SKM-1 treated with dmso at 0.1 percent for 144 hours (cell line): Measurements from ENCODE around the gene SIVA1.

Source experiments
- DNase-seq: peaks from one replicate; lab custom pipeline; 2025; ENCODE audit not compliant: unreplicated experiment; lab: John Stamatoyannopoulos, UW

SIVA1 gene

DNA sequence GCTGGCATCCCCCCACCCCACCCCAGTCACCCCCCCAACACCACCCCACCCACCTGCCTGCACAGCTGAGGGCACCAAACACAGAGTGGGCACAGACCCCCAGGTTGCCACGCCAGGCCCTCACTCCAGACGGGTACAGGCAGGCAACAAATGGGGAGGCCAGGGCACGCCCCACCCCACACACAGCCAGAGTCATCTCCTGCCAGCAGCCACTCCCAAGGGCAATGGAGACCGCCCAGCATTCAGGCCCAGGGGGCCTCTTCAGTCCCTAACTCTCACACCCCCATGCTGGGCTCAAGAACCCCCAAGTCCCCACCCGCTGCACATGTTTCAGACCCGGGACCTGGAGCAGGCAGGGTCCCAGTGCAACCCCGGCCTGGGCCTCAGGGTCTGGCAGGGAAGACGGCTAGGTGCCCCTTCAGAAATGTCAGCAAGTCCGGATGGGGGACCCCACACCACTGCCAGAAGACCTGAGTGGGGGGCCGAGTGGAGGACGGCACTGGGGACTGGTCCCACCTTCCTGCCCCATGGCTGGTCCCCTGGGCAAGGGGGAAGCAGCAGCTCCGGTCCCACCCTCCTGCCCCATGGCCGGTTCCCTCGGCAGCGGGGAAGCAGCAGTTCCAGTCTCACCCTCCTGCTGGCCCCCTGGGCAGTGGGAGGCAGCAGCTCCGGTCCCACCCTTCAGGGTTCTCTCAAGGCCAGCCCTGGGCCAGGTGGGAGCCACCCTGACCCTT is 30.7 kb downstream of the SIVA1 start:
- DNase-seq: no peak

DNA sequence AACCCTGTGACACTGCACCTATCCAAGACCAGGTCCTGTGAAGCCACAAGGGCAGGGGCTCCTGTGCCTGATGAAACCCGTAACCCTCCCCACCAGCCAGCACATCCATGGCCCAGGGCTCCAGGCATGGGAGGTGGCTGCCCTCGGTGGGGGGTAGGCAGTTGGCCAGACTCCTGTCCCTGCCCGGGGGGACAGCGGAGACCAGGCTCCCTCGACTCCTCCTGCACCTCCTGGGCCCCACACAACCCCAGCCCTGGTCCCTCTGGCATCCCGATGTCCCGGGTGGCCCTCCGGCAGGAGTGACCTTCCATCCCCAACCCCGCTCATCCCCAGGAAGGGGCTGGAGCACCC is 31.2 kb downstream of the SIVA1 start:
- DNase-seq: no peak

DNA sequence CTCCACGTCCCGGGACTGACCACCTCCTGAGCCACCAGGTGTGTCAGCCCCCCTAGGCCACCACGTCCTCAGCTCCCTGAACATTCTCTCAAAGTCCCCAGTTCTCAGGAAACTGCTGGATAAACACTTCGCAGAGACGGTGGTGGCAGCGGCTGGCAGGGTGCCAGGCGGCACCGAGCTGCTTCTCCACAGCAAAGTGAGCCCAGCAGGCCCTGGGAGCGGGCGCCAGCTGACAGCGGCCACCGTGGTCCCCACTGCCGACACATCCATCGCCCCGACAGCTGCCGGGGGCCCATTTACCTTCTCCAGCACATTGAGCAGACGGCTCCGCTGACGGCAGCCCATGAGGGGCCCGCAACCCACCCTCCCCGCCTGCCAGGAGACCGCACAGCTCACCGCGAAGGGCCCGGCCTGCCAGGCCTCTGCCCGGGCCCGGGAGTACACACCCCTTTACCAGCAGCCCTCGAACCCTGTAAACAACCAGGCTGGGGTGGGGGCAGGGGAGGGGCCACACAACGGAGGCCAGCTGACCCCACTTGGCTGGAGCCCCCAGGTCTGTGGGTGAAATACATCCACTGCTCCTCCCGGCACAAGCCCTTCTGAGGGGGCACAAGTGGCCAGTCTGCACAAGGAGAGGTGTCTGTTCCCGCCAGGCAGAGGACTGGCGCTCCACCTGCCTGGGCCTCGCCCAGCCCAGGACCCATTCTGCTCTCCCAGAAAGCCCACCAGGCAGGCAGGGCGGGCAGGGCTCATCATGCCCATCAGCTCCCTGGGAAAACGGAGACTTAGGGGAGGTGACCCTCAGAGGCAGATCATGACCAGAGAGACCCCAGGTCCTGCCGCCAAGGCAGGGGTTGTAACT is 32.1 kb downstream of the SIVA1 start:
- DNase-seq: no peak

DNA sequence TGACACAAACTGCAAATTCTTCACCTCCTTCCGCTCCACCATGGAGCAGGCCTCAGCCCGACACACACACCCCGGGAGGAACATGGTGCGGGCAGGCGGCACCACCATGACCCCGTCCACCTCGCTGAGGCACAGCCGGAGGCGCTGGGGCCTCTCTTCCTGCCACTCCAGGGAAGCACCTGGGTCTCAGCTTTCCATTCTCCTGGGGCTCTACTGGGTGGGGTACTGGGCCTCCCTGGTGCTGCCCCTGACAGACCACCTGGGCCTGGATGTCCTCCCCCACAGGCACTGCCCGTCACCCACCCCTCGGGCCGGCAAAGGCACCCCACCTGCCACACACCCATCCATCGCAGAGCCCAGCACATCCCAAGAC is 32.7 kb downstream of the SIVA1 start:
- no peak for DNase-seq

DNA sequence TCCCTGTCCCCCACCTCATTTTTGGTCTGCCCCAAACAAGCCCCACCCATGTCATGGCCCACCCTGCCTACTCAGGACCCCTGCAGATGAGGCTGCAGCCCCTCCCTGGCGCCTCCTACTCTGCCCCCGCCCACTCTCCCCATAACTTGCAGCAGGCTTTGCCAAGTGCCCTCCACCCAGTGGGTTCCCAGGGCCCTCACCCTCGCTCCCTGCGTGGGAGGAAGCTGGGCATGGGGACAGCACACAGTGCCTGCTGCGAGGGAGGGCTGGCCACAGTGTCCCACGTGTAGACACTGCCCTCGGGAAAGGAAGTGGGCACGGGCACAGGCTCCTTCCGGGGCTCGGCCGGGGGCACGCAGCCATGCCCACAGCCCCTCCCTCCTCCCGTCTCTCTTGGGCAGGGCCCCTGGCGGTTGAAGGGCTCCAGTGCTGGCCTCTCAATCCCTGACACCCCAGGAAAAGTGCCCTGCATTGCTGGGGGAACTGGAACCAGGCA is 33.2 kb downstream of the SIVA1 start:
- no peak for DNase-seq

DNA sequence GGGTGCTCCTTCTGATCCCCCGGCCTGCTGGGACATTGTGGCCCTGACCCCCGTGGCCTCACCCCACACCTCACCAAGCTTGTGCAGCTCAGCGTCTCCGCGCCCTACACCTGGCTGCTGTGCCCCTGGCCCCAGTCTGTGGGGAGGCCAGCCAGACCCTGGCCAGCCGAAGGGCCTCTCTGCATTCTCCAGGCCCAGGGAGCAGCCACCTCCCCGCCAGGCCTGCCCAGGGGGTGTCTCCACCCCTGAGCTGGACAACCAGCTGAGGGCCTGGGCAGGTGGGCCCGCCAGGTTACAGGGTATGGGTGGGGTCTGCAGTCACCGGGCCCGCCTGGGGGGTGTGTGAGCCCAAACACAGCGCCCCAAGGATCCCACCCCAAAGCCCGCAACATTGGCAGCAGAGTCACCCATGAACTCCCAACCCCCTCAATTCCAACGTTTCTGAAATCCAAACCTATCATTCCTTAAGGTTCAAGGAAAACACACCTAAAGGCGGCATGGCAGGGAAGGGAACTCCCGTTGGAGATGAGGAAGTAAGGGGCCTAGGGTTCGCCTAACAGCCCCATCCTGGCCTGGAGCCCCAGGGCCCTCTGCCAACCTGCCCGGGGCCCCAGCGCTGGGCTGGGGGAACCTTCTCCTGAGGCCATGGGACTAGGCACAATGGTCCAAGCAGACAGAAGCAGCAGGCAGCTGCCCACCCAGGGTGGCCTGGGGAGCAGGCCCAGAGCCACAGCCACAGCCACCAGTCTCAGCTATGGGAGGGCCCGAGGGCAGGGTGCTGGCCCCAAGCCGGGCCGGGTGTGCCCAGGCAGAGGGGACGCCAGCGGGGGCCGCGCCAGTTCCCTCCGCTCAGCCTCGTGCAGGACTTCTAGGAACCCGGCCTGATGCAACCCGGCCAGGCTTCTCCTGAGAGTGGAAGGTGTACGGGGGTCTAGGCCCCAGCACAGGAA is 34.1 kb downstream of the SIVA1 start:
- no peak for DNase-seq

DNA sequence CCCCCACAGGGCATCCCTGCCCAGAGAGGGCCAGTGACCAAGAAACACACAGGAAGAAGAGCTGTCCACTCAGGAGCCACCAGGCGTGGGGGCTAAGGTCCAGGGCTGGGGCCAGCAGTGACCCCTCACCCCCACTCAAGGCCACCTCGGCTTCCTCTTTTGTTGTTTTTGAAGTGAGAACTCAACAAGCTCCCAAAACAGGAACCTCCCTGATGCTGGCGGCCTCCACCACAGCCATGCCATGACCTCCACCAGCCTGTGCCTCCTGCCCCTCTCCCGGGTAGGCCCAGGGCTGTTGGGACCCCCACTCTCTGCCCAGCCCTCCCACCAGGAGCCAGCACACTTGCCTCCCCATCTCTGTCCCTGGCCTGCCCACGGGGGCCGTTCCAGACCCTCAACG is 34.8 kb downstream of the SIVA1 start:
- no peak for DNase-seq

DNA sequence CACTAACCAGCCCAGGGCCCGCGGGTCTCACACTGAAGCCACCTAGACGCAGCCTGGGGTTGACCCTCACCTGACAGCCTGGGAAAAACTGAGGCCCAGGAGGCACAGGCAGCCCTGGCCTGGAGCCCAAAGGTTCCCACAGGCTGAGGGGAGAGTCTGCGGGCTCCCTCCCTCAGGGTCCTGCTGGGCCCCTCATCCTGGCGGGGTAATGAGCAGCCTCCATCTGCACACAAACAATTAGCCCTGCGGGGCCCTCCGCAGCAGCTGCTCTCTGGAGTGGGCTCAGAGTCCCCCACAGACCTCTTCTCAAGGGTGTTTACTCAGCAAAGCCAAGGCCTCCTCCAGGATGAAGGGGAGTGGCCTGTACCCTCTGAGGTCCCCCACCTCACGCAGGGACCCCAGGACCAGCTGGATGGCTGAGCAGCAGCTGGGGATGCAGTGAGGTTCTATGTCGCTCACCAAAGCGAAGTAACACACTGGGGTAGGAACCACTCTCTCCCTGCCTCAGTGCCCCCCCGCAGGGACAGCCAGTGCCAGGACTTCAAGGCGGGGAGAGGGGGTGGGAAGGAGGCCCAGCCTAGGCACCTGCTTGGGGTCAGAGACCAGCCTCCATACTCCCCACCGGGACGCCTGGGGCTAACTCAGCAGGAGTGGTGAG is 35.3 kb downstream of the SIVA1 start:
- DNase-seq: no peak

DNA sequence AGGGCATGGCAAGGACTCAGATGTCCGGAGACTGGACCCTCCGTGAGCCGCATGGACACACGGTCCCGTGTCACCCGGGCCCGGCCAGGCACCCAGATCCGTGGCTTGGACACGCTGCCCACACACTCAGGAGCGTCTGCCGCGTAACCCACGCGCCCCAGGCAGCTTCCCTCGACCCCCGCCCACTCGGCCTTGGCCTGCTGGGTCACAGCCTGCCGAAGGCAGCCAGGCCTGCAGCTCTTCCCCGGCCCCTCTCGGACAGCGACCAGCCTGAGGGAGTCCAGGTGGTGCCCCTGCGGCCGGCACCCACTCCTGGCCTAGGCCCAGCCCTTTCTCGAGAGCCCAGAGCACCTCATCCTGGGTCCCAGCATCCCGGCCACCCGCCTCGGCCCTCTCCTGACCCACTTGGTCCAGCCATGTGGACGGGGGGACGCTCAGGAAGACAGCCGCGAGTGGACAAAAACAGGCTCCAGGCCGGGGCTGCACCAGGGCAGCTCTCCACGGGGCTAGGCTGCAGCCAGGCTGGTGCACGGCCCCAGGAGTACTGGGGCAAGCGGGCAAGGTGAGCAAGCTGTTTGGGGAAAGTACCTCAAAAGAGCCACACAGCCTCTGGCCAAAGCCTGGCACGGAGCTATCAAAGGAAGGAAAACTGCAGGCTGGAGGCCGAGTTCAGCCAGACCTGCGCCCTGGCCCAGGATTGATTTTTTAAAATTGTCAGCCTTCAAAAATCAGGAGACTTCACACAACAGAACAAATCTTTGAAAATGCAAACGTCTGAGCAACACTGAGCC is 36.1 kb downstream of the SIVA1 start:
- DNase-seq: no peak

DNA sequence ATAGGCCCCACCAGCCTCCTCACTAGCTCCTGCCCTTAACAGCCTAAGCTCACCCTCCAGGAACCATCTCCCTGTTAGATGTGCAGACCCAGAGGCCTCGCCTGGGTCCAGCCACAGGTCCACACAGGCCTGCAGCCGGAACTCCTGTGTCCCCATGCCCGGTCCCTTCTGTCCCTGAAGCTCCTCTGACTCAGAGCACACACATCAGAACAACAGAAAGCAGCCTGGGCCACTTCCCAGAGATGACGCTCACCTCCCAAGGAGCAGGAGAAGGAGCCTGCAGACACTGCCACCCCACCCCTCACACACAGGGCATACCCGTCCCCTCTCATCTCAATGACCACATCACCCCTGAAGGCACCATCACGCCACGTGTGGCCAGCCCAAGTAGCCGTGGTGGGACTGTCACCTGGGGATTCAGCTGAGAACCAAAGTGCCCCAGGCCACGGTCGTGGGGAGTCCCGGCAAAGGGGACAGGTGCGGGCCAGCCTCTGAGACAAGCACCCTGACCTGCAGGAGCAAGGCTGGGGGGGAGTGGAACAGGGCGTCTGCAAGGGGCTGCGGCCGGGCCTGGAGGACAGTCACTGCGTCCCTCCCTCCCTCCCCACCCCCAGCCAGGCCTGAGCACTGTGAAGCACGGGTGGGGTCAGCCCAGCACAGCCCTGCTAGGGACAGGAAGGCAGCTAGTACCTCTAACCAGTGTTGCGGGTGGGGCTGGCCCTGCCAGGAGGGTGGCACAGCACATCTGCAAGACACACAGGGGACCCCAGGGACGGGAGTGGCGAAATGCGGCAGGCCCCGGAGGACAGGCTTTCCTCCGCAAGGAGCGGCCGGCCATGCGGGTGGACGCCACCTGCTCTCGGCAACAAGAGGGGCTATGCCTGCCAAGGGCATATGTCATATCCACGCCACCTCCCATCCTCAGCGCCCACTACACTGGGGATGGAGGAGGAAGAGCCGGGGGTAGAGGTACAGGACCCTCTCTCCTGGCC is 37.1 kb downstream of the SIVA1 start:
- no peak for DNase-seq

DNA sequence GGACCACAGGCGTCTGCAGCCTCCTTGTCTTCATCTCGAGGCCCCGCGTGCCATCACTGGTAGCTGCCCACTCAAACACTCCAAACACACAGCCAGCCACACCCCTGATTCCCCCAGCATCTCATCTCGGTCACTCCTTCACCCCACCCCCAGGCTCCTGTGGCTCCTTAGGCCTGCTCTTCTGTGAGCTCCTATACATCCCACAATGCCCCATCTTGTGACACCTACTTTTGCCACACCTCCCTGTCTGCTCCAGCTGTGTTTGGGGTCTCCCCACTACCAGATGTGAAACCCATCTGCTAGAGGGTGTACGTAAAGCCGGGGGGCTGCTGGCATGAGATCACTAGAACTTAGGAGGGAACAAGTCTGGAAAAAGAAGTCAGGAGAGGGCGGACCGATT is 38.5 kb downstream of the SIVA1 start:
- no peak for DNase-seq

DNA sequence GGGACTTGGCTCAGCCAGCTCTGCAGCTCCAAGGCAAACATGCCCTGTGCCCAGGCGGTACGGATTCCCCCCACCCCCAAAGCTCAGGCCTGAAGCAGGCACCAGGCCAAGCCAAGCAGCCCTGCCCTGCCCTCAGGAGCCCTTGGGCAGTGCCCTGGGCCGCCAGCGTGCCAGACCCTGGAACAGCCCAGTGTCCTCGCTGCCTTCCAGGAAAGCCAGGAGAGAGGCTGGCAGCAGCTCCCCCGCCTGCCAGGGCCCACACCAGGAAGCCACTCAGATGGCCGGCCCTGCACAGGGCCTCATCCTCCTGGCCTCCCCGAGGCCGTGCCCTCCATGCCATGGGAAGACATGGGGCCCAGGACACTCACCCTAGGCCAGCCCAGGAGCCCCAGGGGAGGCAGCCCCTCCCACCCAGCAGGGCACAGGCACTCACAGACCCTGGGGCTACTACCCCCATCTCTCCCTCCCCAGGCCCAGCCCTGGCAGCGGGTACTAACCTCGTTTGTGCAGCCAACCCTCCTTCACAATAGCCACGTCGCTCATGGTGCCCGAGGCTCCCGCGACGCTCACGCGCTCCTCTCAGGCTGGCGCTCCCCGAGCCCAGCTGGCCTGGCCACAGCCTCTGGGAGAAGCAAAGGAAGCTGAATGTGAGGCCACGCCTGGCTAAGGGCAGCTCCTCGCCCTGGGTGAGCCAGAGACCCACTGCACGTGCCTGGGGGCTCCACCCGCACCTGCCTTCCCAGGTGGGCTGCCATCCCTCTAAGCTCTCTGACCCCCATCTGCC is 39.3 kb downstream of the SIVA1 start:
- no peak for DNase-seq

DNA sequence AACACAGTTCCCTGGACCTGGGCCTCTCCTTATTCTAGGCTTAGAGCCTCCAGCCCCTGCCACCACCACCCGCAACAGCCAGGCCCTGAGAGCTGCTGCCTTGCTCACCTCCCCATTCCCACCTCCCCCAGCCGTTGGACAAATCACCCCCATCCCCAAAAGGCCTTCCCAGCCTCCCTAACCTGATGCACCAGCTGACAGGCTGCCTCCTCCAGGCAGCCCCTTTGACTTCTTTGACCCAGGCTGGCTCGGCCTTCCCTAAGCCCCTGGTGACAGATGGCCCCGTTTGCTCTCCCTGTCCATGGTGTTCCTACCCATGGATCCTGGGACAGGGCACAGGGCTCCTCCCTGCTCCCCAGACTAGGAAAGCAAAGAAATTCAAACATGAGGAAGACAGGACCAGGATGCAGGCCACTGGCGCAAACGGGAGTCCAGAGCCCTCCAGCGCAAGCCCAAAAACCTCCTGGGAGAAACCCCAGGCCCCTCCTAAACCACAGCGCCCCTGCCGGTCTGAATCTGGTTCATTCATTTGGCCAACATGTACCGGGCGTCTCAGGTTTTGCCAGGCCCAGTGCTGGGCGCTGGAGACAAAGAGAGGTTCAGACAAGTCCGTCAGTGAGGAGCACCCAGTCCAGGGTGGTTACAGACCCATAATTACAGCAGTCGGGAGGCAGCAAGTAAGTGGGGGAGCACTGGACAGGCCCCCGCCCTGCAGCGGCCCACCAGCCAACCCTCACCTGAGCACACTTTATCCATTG is 40.2 kb downstream of the SIVA1 start:
- no peak for DNase-seq

DNA sequence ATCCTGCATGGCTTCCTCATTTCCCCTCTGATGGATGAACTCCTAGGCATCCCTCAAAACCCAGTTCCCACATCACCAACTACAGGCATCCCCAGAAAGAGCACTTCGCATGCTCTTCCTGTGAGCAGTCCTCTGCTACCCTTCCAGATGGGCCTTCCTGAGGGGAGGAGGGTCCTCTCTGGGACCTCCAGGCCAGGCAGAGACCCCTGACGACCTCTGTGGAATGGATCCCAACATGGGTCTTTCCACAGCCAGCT is 40.7 kb downstream of the SIVA1 start:
- DNase-seq: no peak

DNA sequence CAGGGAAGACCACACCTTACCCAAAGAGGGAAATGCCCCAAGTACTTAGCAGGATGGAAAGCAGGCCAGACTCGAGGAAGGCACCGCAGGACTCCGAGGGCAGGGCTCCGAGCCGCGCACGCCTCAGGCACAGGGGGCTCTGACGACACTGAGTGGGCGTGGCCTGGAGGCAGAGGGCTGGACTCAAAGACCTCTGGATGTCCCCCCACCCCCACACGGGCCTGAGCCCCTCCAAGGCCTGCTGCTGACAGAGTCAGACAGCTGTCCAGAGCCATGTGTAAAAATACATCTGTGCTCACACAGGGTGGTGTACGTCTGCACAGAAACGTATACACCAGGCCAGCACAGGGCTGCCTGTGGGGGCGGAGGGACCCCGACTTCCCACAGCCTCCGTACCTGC is 41.2 kb downstream of the SIVA1 start:
- no peak for DNase-seq

DNA sequence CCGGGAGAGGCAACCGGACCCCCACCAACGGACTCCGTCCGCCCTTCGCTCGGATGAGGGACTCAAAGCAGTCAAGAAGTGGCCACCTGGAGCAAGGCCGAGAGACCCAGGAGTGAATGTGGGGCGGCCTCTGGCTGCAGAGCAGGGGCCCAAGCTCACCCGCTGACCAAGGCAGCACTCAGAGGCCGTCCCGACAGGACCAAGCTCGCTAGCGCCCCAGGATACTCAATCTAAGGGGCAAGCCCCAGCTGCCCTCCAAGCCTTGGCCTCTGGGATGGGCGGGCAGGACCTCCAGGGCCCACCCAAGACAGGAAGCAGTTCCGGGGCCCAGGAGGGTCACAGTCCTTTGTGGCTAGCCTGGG is 41.7 kb downstream of the SIVA1 start:
- DNase-seq: no peak

DNA sequence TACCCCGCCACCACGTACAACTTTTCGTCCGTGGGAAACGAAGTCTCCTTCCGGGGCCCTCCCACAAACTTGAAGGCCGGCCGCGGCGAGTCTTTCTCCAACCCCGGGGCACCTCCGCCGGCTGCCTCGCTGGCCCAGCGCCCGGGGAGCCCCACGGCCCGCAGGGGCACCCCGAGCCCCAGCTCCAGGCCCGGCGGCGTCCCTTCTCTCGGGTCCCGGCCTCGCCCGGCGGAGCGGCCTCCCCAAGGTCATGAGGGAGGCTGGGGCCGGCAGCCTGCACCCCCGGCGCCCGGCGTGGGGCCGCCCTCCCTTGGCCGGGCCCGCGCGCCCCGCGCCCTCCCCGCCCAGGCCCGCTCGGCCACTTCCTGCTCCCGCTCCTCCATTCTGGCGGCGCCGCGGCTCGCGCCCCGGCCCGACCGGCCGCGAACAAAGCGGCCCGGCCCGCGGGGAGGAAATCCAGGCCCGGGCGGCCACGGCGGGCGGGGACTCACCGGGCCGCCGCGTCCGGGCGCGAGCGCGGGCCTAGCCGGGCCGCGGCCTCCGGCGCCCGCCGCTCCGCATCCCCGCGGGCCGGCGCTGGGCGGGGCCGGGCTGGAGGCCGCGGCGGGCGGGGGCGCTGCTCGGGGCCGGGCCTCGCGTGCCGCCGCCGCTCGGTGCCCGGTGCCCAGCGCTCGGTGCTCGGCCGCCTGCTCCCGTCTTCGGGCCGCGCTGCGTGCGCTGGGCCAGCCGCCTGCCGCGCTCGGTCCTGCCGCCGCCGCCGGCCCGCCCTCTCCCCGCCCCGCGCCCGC is 42.2 kb downstream of the SIVA1 start, which contains the start of gene AKT1:
TSS of gene AKT1 (minus strand) at position 756 of the 788 bp plus-strand sequence. CDS start 3,105 bp downstream, outside the sequence.
- DNase-seq: no peak
